Kidney (tissue), 14 donors: ENCODE data around the gene RSBN1. TPM values are rescaled to one million over a fixed set of nuclear protein-coding genes. Genes with fewer than 3 reads are reported as not detected.

Experiments
- DNase-seq, 5 donors: peaks; one replicate each; pipeline ENCODE4 v3.0.0-alpha.2; 2013 to 2020
- FAIRE-seq: peaks from 2 replicates; lab custom pipeline; 2012; peaks lifted over from hg19 to GRCh38; lab: Jason Lieb, UNC
- H3K27ac ChIP-seq, 2 donors: one replicate each; pipeline ENCODE4 v1.7.0; 2013; ENCODE audit warnings: low read depth in 2 of 2, low read length in 2 of 2, inconsistent platforms in 1 of 2
- H3K27me3 ChIP-seq: one replicate; pipeline ENCODE4 v1.7.1; 2013; ENCODE audit warnings: low read length, inconsistent platforms; ENCODE audit not compliant: control insufficient read depth, insufficient read depth
- H3K36me3 ChIP-seq, 3 donors: one replicate each; pipeline versions ENCODE4 v1.7.0 to v1.7.1; 2013; ENCODE audit warnings: low read length in 3 of 3, control low read depth in 1 of 3, inconsistent platforms in 1 of 3; ENCODE audit not compliant: insufficient read depth in 3 of 3, control insufficient read depth in 2 of 3
- H3K4me1 ChIP-seq, 3 donors: one replicate each; pipeline versions ENCODE4 v1.7.0 to v1.7.1; 2013; ENCODE audit warnings: low read length in 3 of 3, inconsistent platforms in 1 of 3, low read depth in 1 of 3; ENCODE audit not compliant: control insufficient read depth in 2 of 3, insufficient read depth in 2 of 3
- H3K4me3 ChIP-seq, 3 donors: one replicate each; pipeline versions ENCODE4 v1.7.0 to v1.8.1; 2013; ENCODE audit warnings: low read length in 3 of 3, control low read depth in 1 of 3, inconsistent platforms in 1 of 3
- H3K9ac ChIP-seq, 3 donors: one replicate each; pipeline versions ENCODE4 v1.7.0 to v1.7.1; 2013; ENCODE audit warnings: low read length in 3 of 3, control low read depth in 1 of 3, inconsistent platforms in 1 of 3
- H3K9me3 ChIP-seq, 3 donors: one replicate each; pipeline versions ENCODE4 v1.7.0 to v1.7.1; 2013; ENCODE audit warnings: low read length in 3 of 3, control low read depth in 1 of 3, inconsistent platforms in 1 of 3; ENCODE audit not compliant: control insufficient read depth in 2 of 3, insufficient read depth in 1 of 3
- CTCF ChIP-seq: IDR thresholded peaks from 3 replicates; pipeline ENCODE4 v1.5.1; 2012; ENCODE audit warnings: mild to moderate bottlenecking, moderate library complexity, borderline replicate concordance; ENCODE audit not compliant: insufficient read depth; ENCODE audit errors: extremely low read depth
- intact Hi-C: fragments of 100-400 bp; cut with DNase I; formaldehyde crosslinking; loops from one replicate; pipeline ENCODE4 v1.11.1; 2022
- polyA plus RNA-seq: library from polyadenylated mRNA; stranded (reverse); fragments of 350-450 nt; fragmentation: Illumina TruSeq; extraction: RNeasy Lipid Tissue Mini Kit (QIAGEN cat#74804); gene quantifications from one replicate; pipeline ENCODE4 v1.2.3, GENCODE V29; 2014; ENCODE audit warnings: low read depth, low replicate concordance; ENCODE audit not compliant: insufficient read depth
- total RNA-seq: library from RNA; stranded (reverse); fragmentation: NEBNext Ultra II Directional; extraction: Animal tissue kit (Norgen Biotek cat#: 25700); gene quantifications from one replicate; pipeline ENCODE4 v1.2.1, GENCODE V29; 2021
- donor health status: control.
- donor health status: control.
- donor health status: control.
- donor health status: control.
- donor health status: control.
- donor health status: DM: yes; HTN: yes; CAD: no.
- donor health status: Normal renal cell carcinoma (clear cell type).

Gene RSBN1
- total and polyA plus RNA-seq, 2 donors from 2014 or later, result 4.0 to 22.0 TPM

- no peak for FAIRE-seq
- peaks cover 0 to 21% (median 10%) of the 10 kb centered on the region in 3 donors for H3K36me3 ChIP-seq
Observed at GRCh38 chr1:113768916-113769600, 43.2 kb downstream of the RSBN1 start.

GRCh38 chr1:113765306-113766230 is 46.7 kb downstream of the RSBN1 start:
- H3K4me1 ChIP-seq, result no peaks in the 10 kb centered on the region
- DNase-seq (no peak), FAIRE-seq (no peak)
- no peak overlapping the region for H3K9ac ChIP-seq
- peaks cover 0 to 21% (median 8%) of the 10 kb centered on the region in 3 donors for H3K36me3 ChIP-seq
- H3K9me3 ChIP-seq, result no peaks in the 10 kb centered on the region
- no peak overlapping the region for H3K4me3 ChIP-seq
- no peak for TF ChIP-seq CTCF
- H3K27me3 ChIP-seq, result no peaks in the 10 kb centered on the region
- no peak overlapping the region for H3K27ac ChIP-seq
- intact Hi-C loops, result no loop called here

More at GRCh38 chr1:113768916-113769600, 43.2 kb downstream of the RSBN1 start:
- Histone ChIP-seq H3K9ac (no peak overlapping the region), H3K9me3 (no peaks in the 10 kb centered on the region), H3K4me1 (no peaks in the 10 kb centered on the region), H3K27ac (no peak overlapping the region), H3K27me3 (no peaks in the 10 kb centered on the region), H3K4me3 (no peak overlapping the region)
- no peak for DNase-seq
- intact Hi-C loops, result no loop called here
- TF ChIP-seq CTCF, result no peak

- Histone ChIP-seq H3K27ac (no peak overlapping the region), H3K9ac (no peak overlapping the region), H3K27me3 (no peaks in the 10 kb centered on the region), H3K4me1 (no peaks in the 10 kb centered on the region), H3K9me3 (no peaks in the 10 kb centered on the region), H3K4me3 (no peak overlapping the region), H3K36me3 (peaks cover 0 to 21% (median 8%) of the 10 kb centered on the region in 3 donors)
- intact Hi-C loops, result no loop called here
- no peak for DNase-seq
- no peak for TF ChIP-seq CTCF
- FAIRE-seq, result no peak
Observed at GRCh38 chr1:113763661-113764060, 48.6 kb downstream of the RSBN1 start.
